Fibroblast of pulmonary artery (primary cell): ENCODE measurements around the gene CCDC88C.
A peak's percentile ranks its signal among the peaks of the same experiment; 100 is the strongest.

Source experiments
- DNase-seq: peaks from one replicate; pipeline ENCODE4 v3.0.0-alpha.2; 2010; ENCODE audit warnings: low read depth
- H3K4me3 ChIP-seq: replicated peaks from 2 replicates; pipeline ENCODE4 v1.5.1; 2011; ENCODE audit warnings: low read depth, mild to moderate bottlenecking, control low read depth, low read length, moderate library complexity
- TF ChIP-seq, protein P1 (sequence below): IDR thresholded peaks from 2 replicates; pipeline ENCODE4 v1.5.1; 2011; ENCODE audit warnings: mild to moderate bottlenecking, control low read depth, low read length, inconsistent platforms; ENCODE audit errors: missing control alignments

CCDC88C gene

GRCh38 chr14:91307652-91308051 lies 110.0 kb downstream of the CCDC88C start:
- TF ChIP-seq, protein P1, sequence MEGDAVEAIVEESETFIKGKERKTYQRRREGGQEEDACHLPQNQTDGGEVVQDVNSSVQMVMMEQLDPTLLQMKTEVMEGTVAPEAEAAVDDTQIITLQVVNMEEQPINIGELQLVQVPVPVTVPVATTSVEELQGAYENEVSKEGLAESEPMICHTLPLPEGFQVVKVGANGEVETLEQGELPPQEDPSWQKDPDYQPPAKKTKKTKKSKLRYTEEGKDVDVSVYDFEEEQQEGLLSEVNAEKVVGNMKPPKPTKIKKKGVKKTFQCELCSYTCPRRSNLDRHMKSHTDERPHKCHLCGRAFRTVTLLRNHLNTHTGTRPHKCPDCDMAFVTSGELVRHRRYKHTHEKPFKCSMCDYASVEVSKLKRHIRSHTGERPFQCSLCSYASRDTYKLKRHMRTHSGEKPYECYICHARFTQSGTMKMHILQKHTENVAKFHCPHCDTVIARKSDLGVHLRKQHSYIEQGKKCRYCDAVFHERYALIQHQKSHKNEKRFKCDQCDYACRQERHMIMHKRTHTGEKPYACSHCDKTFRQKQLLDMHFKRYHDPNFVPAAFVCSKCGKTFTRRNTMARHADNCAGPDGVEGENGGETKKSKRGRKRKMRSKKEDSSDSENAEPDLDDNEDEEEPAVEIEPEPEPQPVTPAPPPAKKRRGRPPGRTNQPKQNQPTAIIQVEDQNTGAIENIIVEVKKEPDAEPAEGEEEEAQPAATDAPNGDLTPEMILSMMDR, result no peak

DNA sequence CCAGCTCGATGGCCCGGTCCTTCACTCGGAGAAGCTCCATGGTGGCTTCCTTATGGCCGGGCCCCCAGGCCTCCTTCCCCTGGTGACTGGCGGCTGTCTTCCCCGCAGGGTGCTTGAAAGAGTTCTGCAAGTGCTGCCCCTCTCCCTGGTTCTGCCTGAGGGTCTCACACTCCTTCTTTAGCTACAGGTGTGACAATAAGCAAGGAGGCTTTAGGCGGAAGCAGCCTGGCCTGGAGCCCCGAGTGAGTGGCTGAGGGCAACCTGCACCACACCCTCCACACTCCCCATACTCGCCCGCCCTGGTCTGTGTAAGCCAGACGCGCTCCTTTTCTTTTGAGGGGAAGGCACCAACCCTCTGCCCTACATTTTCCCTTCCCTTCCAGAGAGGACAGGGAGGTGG lies 110.6 kb downstream of the CCDC88C start:
- DNase-seq, result no peak
- TF ChIP-seq, protein P1, result no peak
- no peak overlapping the region for H3K4me3 ChIP-seq

More at GRCh38 chr14:91307652-91308051, 110.0 kb downstream of the CCDC88C start:
- no peak overlapping the region for H3K4me3 ChIP-seq
- no peak for DNase-seq

GRCh38 chr14:91306547-91306946 lies 111.1 kb downstream of the CCDC88C start:
- no peak for DNase-seq
- TF ChIP-seq, protein P1, result no peak
- no peak overlapping the region for H3K4me3 ChIP-seq

- H3K4me3 ChIP-seq, result no peak overlapping the region
- no peak for DNase-seq
- TF ChIP-seq, protein P1, result no peak
Measured at GRCh38 chr14:91305650-91306431, 111.8 kb downstream of the CCDC88C start.

DNA sequence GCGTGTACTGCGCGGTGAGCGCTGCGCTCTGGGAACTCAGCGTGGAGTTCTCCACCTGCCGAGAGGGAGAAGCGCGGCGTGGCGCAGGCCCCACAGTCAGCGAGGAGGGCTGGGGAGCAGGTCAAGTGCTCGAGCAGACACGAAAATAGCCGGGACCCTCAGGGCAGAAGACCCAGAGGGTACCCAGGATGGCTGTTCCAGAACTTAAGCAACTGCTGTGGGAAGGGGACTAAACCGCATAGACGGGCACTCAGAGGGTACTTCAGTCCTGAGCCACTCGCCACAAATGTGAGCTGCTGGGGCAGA lies 113.7 kb downstream of the CCDC88C start:
- DNase-seq, result no peak
- TF ChIP-seq, protein P1, result no peak
- no peak overlapping the region for H3K4me3 ChIP-seq

DNA sequence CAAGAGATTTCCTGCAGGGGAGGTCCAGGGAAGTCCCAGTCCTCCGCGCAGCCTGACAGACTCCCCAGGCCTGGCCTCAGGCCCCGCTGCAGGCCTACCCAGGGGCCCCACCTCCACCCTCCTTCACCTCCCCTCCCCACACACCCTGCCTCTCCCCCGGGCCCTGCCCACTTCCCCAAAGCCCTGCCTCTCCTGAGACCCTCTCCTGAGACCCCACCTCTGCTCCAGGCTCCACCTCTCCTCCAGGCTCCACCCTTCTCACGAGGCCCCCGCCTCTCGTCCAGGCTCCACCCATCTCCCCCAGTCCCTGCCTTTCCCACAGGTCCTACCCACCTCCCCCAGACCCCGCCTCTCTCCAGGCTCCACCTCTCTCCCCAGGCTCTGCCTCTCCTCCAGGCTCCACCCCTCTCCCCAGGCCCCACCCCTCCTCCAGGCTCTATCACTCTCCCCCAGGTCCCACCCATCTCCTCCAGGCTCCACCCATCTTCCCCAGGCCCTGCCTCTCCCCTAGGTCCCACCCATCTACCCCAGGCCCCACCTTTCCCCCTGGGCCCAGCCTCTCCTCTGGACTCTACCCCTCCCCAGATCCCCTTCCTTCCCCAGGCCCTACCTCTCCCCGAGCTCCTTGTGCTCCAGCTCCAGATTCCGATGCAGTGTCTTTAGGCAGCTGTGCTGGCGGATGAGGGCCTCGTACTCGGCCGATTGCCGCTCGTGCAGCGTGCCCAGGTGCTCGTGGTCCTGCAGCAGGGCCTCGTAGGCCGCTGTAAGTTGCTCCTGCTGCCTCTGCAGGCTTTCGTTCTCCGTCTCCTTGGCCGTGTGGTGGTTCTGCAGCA lies 114.3 kb downstream of the CCDC88C start:
- TF ChIP-seq, protein P1, result no peak
- DNase-seq, result peak; percentile 41
- H3K4me3 ChIP-seq, result peak overlapping the region; percentile 7
